SK-N-SH treated with all-trans-retinoic acid at 6 μM for 48 hours (cell line): ENCODE measurements around the gene OXER1.

ENCODE experiments used
- ATAC-seq: fragments of 200-7000 bp; cut with Tn5 transposase; 3 replicates; pipeline ENCODE4 v1.9.1; 2020; ENCODE audit warnings: mild to moderate bottlenecking, moderate library complexity
- ARNTL ChIP-seq: fragments of 450-650 bp; formaldehyde crosslinking; IDR thresholded peaks from 2 replicates; pipeline ENCODE4 v1.5.0; 2020; ENCODE audit warnings: low read depth, mild to moderate bottlenecking, moderate library complexity, borderline replicate concordance
- BACH2 ChIP-seq: fragments of 250-450 bp; sonication (Bioruptor Pico); IDR thresholded peaks from 2 replicates; pipeline ENCODE4 v1.9.0; 2021; ENCODE audit warnings: mild to moderate bottlenecking, borderline replicate concordance
- CSDC2 ChIP-seq: fragments of 250-450 bp; sonication (Bioruptor Pico); IDR thresholded peaks from 2 replicates; pipeline ENCODE4 v1.5.0; 2020; ENCODE audit warnings: mild to moderate bottlenecking, moderate library complexity
- ESRRG ChIP-seq: fragments of 250-450 bp; sonication (Bioruptor Pico); IDR thresholded peaks from 2 replicates; pipeline ENCODE4 v1.6.1; 2021; ENCODE audit warnings: mild to moderate bottlenecking
- GLIS3 ChIP-seq: fragments of 250-450 bp; sonication (Bioruptor Pico); IDR thresholded peaks from 2 replicates; pipeline ENCODE4 v1.5.0; 2020; ENCODE audit warnings: mild to moderate bottlenecking, moderate library complexity
- ISL1 ChIP-seq: fragments of 250-450 bp; sonication (Bioruptor Pico); IDR thresholded peaks from 2 replicates; pipeline ENCODE4 v2.1.2; 2022; ENCODE audit warnings: mild to moderate bottlenecking, moderate library complexity
- OSR1 ChIP-seq: fragments of 250-450 bp; sonication (Bioruptor Pico); IDR thresholded peaks from 2 replicates; pipeline ENCODE4 v1.8.0; 2022; ENCODE audit warnings: moderate library complexity, mild to moderate bottlenecking, inconsistent platforms
- POU6F1 ChIP-seq: fragments of 250-450 bp; sonication (Bioruptor Pico); IDR thresholded peaks from 2 replicates; pipeline ENCODE4 v1.8.0; 2021; ENCODE audit warnings: low read depth, mild to moderate bottlenecking, moderate library complexity, borderline replicate concordance
- PPARA ChIP-seq: fragments of 250-450 bp; sonication (Bioruptor Pico); IDR thresholded peaks from 2 replicates; pipeline ENCODE4 v1.5.0; 2020; ENCODE audit warnings: mild to moderate bottlenecking, borderline replicate concordance
- RARB ChIP-seq: fragments of 250-450 bp; sonication (Bioruptor Pico); IDR thresholded peaks from 2 replicates; pipeline ENCODE4 v1.8.0; 2021; ENCODE audit warnings: mild to moderate bottlenecking, moderate library complexity
- SNAI2 ChIP-seq: fragments of 250-450 bp; sonication (Bioruptor Pico); IDR thresholded peaks from 2 replicates; pipeline ENCODE4 v1.5.0; 2020; ENCODE audit warnings: mild to moderate bottlenecking, moderate library complexity
- TCF4 ChIP-seq: fragments of 250-450 bp; sonication (Bioruptor Pico); IDR thresholded peaks from 2 replicates; pipeline ENCODE4 v1.8.0; 2021; ENCODE audit warnings: mild to moderate bottlenecking, moderate library complexity, borderline replicate concordance
- TOX ChIP-seq: fragments of 250-450 bp; sonication (Bioruptor Pico); IDR thresholded peaks from 2 replicates; pipeline ENCODE4 v1.8.0; 2021; ENCODE audit warnings: mild to moderate bottlenecking, moderate library complexity, borderline replicate concordance
- TSHZ2 ChIP-seq: fragments of 250-450 bp; sonication (Bioruptor Pico); IDR thresholded peaks from 2 replicates; pipeline ENCODE4 v1.5.0; 2020; ENCODE audit warnings: mild to moderate bottlenecking, moderate library complexity
- ZC3H10 ChIP-seq: fragments of 250-450 bp; sonication (Bioruptor Pico); IDR thresholded peaks from 2 replicates; pipeline ENCODE4 v1.5.1; 2021; ENCODE audit warnings: mild to moderate bottlenecking, moderate library complexity
- ZFP3 ChIP-seq: fragments of 250-450 bp; sonication (Bioruptor Pico); IDR thresholded peaks from 2 replicates; pipeline ENCODE4 v1.5.0; 2020; ENCODE audit warnings: mild to moderate bottlenecking, moderate library complexity
- ZFP30 ChIP-seq: fragments of 450-650 bp; formaldehyde crosslinking; IDR thresholded peaks from 2 replicates; pipeline ENCODE4 v1.5.0; 2022; ENCODE audit warnings: mild to moderate bottlenecking, moderate library complexity
- ZNF565 ChIP-seq: fragments of 450-650 bp; formaldehyde crosslinking; conservative IDR thresholded peaks from 2 replicates; pipeline ENCODE4 v1.5.0; 2020; ENCODE audit warnings: low read depth, mild to moderate bottlenecking, moderate library complexity
- ZNF70 ChIP-seq: fragments of 450-650 bp; formaldehyde crosslinking; IDR thresholded peaks from 2 replicates; pipeline ENCODE4 v1.5.0; 2020; ENCODE audit warnings: mild to moderate bottlenecking, moderate library complexity
- ZNF8 ChIP-seq: fragments of 450-650 bp; formaldehyde crosslinking; IDR thresholded peaks from 2 replicates; pipeline ENCODE4 v1.5.0; 2020; ENCODE audit warnings: mild to moderate bottlenecking, moderate library complexity
- TF ChIP-seq, protein P1 (sequence below): fragments of 250-450 bp; sonication (Bioruptor Pico); IDR thresholded peaks from 2 replicates; pipeline ENCODE4 v1.5.1; 2021; ENCODE audit warnings: mild to moderate bottlenecking, moderate library complexity

The OXER1 gene

GRCh38 chr2:42756150-42756775 is 7.7 kb downstream of the OXER1 start:
- TF ChIP-seq TOX (CRISPR knock-in tag) = no peak
- no peak for TF ChIP-seq ZFP30 (CRISPR knock-in tag)
- TF ChIP-seq, protein P1, sequence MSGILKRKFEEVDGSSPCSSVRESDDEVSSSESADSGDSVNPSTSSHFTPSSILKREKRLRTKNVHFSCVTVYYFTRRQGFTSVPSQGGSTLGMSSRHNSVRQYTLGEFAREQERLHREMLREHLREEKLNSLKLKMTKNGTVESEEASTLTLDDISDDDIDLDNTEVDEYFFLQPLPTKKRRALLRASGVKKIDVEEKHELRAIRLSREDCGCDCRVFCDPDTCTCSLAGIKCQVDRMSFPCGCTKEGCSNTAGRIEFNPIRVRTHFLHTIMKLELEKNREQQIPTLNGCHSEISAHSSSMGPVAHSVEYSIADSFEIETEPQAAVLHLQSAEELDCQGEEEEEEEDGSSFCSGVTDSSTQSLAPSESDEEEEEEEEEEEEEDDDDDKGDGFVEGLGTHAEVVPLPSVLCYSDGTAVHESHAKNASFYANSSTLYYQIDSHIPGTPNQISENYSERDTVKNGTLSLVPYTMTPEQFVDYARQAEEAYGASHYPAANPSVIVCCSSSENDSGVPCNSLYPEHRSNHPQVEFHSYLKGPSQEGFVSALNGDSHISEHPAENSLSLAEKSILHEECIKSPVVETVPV (CRISPR knock-in tag) = no peak
- no peak for TF ChIP-seq SNAI2 (CRISPR knock-in tag)
- TF ChIP-seq RARB (CRISPR knock-in tag) = no peak
- no peak for TF ChIP-seq OSR1 (CRISPR knock-in tag)
- no peak for TF ChIP-seq ARNTL
- no peak for TF ChIP-seq ESRRG (CRISPR knock-in tag)
- no peak for TF ChIP-seq ZFP3 (CRISPR knock-in tag)
- TF ChIP-seq ISL1 (CRISPR knock-in tag) = no peak
- TF ChIP-seq PPARA (CRISPR knock-in tag) = no peak

DNA sequence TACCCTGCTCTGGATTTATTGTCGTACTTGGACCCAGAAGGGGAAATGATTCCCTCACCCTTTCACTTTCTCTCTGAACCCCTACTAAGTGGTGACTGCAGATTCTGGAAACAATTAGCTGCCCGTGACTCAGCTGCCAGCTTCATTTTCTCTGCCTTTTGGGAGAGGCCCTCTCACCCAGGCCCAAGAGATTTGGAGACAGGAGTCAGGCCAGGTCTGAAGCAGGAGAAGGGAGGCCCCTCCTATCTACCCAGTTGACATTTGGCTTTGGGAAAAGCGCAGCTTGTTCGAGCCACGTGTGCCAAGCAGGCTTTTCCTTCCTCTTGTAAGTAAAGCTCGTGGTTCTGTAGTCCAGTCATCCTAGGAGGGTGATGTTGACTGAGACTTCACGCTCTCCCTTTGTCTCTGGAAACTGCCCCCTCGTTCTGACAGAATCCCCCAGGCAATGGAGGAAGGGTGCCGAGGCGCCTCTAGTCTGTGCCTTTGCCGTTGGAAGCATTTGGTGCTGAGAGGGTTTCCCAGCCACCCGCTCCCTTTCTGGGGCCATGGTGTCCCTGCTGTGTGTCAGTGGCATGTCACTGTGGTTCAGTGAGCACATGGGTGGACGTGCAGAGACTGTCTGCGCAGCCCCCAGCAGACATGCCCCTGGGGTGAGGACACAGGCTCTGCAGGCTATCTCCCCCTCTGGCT is 8.6 kb downstream of the OXER1 start:
- peak; percentile 56 for ATAC-seq

More at GRCh38 chr2:42756150-42756775, 7.7 kb downstream of the OXER1 start:
- ATAC-seq = no peak

More for the DNA sequence above, 8.6 kb downstream of the OXER1 start:
- TF ChIP-seq TOX (CRISPR knock-in tag) (no peak), TSHZ2 (no peak), ZC3H10 (CRISPR knock-in tag) (no peak), OSR1 (CRISPR knock-in tag) (no peak), GLIS3 (no peak), TCF4 (no peak), ESRRG (CRISPR knock-in tag) (no peak), ISL1 (CRISPR knock-in tag) (no peak), POU6F1 (CRISPR knock-in tag) (no peak), ARNTL (no peak), RARB (CRISPR knock-in tag) (no peak), ZNF565 (CRISPR knock-in tag) (no peak), PPARA (CRISPR knock-in tag) (no peak), ZNF8 (CRISPR knock-in tag) (no peak), ZFP3 (CRISPR knock-in tag) (no peak), ZNF70 (CRISPR knock-in tag) (no peak), BACH2 (CRISPR knock-in tag) (no peak), ZFP30 (CRISPR knock-in tag) (no peak), CSDC2 (CRISPR knock-in tag) (no peak)
- TF ChIP-seq, protein P1 (CRISPR knock-in tag) = no peak
